ENCODE results near the gene TYRO3.

Gene TYRO3

GRCh38 chr15:41575282-41575681, 16.3 kb downstream of the TYRO3 start:
- no peak for DNase-seq (ENCODE audit: low read depth)
- no peak for TF ChIP-seq CTCF (IDR thresholded peaks at IDR 0.05; ENCODE audit: insufficient read depth, low read depth, low read length, missing control alignments)
- H3K4me3 ChIP-seq (ENCODE audit: low read depth, low read length), result no peak overlapping the region

DNA sequence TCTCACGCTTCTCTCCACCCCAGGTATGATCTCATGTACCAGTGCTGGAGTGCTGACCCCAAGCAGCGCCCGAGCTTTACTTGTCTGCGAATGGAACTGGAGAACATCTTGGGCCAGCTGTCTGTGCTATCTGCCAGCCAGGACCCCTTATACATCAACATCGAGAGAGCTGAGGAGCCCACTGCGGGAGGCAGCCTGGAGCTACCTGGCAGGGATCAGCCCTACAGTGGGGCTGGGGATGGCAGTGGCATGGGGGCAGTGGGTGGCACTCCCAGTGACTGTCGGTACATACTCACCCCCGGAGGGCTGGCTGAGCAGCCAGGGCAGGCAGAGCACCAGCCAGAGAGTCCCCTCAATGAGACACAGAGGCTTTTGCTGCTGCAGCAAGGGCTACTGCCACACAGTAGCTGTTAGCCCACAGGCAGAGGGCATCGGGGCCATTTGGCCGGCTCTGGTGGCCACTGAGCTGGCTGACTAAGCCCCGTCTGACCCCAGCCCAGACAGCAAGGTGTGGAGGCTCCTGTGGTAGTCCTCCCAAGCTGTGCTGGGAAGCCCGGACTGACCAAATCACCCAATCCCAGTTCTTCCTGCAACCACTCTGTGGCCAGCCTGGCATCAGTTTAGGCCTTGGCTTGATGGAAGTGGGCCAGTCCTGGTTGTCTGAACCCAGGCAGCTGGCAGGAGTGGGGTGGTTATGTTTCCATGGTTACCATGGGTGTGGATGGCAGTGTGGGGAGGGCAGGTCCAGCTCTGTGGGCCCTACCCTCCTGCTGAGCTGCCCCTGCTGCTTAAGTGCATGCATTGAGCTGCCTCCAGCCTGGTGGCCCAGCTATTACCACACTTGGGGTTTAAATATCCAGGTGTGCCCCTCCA, 19.1 kb downstream of the TYRO3 start:
- no peak overlapping the region for H3K4me3 ChIP-seq (ENCODE audit: low read depth, low read length)
- TF ChIP-seq CTCF (IDR thresholded peaks at IDR 0.05; ENCODE audit: insufficient read depth, low read depth, low read length, missing control alignments), result no peak
- no peak for DNase-seq (ENCODE audit: low read depth)

- no peak for DNase-seq (ENCODE audit: low read depth)
- TF ChIP-seq CTCF (IDR thresholded peaks at IDR 0.05; ENCODE audit: insufficient read depth, low read depth, low read length, missing control alignments), result no peak
- H3K4me3 ChIP-seq (ENCODE audit: low read depth, low read length), result no peak overlapping the region
Measured at GRCh38 chr15:41578736-41579383, 19.8 kb downstream of the TYRO3 start.

- H3K4me3 ChIP-seq (ENCODE audit: low read depth, low read length), result no peak overlapping the region
- TF ChIP-seq CTCF (IDR thresholded peaks at IDR 0.05; ENCODE audit: insufficient read depth, low read depth, low read length, missing control alignments), result peak; percentile 19
- DNase-seq (ENCODE audit: low read depth), result peak; percentile 23
Measured at GRCh38 chr15:41581110-41581509, 22.1 kb downstream of the TYRO3 start.

- DNase-seq (ENCODE audit: low read depth), result no peak
- no peak overlapping the region for H3K4me3 ChIP-seq (ENCODE audit: low read depth, low read length)
- TF ChIP-seq CTCF (IDR thresholded peaks at IDR 0.05; ENCODE audit: insufficient read depth, low read depth, low read length, missing control alignments), result no peak
Measured at GRCh38 chr15:41583795-41584194, 24.8 kb downstream of the TYRO3 start.

- no peak for DNase-seq (ENCODE audit: low read depth)
- no peak for TF ChIP-seq CTCF (IDR thresholded peaks at IDR 0.05; ENCODE audit: insufficient read depth, low read depth, low read length, missing control alignments)
- H3K4me3 ChIP-seq (ENCODE audit: low read depth, low read length), result no peak overlapping the region
Measured at GRCh38 chr15:41584636-41585126, 25.7 kb downstream of the TYRO3 start.

Measured in GM12865 (cell line).